GM23248 (cell line): ENCODE data around the gene CLCNKB.
"Not testable (repeated sequence)": the region's sequence is repeated elsewhere in the genome, so short reads cannot be mapped to it uniquely, and the experiment has no call there.

Experiments used
- EZH2 ChIP-seq: fragments of 200-600 bp; sonication (generic); IDR thresholded peaks from 2 replicates; pipeline ENCODE4 v1.6.1; 2018; ENCODE audit warnings: antibody characterized with exemption, mild to moderate bottlenecking; ENCODE audit not compliant: insufficient read depth, poor library complexity, severe bottlenecking
- EZH2phosphoT487 ChIP-seq: fragments of 200-600 bp; sonication (generic); IDR thresholded peaks from 2 replicates; pipeline ENCODE4 v1.6.1; 2018; ENCODE audit warnings: antibody characterized with exemption, moderate library complexity, mild to moderate bottlenecking, low read depth; ENCODE audit not compliant: insufficient read depth

DNA sequence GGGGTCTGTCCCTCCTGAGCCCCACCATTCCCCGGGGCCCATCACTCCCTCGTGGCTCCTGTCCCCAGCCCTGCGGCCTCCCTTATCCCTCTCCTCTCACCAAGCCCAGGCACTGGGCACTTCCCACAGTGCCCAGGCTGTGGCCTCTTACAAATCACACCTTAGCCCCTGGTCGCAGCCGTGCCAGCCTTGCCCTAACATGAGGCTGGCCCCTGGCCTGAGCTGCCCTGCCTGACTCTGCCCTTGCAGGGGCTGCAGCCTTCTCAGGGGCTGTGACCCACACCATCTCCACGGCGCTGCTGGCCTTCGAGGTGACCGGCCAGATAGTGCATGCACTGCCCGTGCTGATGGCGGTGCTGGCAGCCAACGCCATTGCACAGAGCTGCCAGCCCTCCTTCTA is 8.4 kb downstream of the CLCNKB start:
- TF ChIP-seq EZH2, EZH2phosphoT487: not testable (repeated sequence)
